ENCODE measurements around the gene CCL18.
"Not testable (repeated sequence)": the region's sequence is repeated elsewhere in the genome, so short reads cannot be mapped to it uniquely, and the experiment has no call there.

Gene CCL18

GRCh38 chr17:36111068-36111490 lies 47.0 kb downstream of the CCL18 start:
- Histone ChIP-seq H3K9ac (no peak overlapping the region), H3K4me2 (no peak overlapping the region), H2AFZ (ENCODE audit: low read depth) (no peak overlapping the region), H4K20me1 (ENCODE audit: insufficient read depth) (no peaks in the 10 kb centered on the region), H3K27ac (no peak overlapping the region), H3K79me2 (ENCODE audit: insufficient read depth, low read depth) (no peaks in the 10 kb centered on the region), H3K27me3 (ENCODE audit: insufficient read depth, low read depth) (no peaks in the 10 kb centered on the region), H3K4me3 (IDR thresholded peaks at IDR 0.05; ENCODE audit: insufficient read depth, low read depth, low read length) (no peak overlapping the region), H3K36me3 (ENCODE audit: insufficient read depth) (no peaks in the 10 kb centered on the region), H3K4me1 (ENCODE audit: low read depth, poor library complexity, severe bottlenecking) (no peaks in the 10 kb centered on the region)
- no peak for TF ChIP-seq CTCF (conservative IDR thresholded peaks at IDR 0.05; ENCODE audit: low read depth, low read length)

GRCh38 chr17:36112572-36112971 lies 48.5 kb downstream of the CCL18 start:
- H2AFZ ChIP-seq (ENCODE audit: low read depth) = no peak overlapping the region
- H3K9ac ChIP-seq = no peak overlapping the region
- no peaks in the 10 kb centered on the region for H3K27me3 ChIP-seq (ENCODE audit: insufficient read depth, low read depth)

GRCh38 chr17:36113131-36113530 lies 49.1 kb downstream of the CCL18 start:
- H3K79me2 ChIP-seq (ENCODE audit: insufficient read depth, low read depth); H2AFZ ChIP-seq (ENCODE audit: low read depth); H3K36me3 ChIP-seq (ENCODE audit: insufficient read depth); H3K4me3 ChIP-seq (IDR thresholded peaks at IDR 0.05; ENCODE audit: insufficient read depth, low read depth, low read length); H4K20me1 ChIP-seq (ENCODE audit: insufficient read depth); H3K9ac ChIP-seq; H3K27ac ChIP-seq; H3K4me2 ChIP-seq; H3K27me3 ChIP-seq (ENCODE audit: insufficient read depth, low read depth): not testable (repeated sequence)
- peaks cover 11% of the 10 kb centered on the region for H3K4me1 ChIP-seq (ENCODE audit: low read depth, poor library complexity, severe bottlenecking)

More at GRCh38 chr17:36112572-36112971, 48.5 kb downstream of the CCL18 start:
- Histone ChIP-seq H3K27ac (no peak overlapping the region), H3K79me2 (ENCODE audit: insufficient read depth, low read depth) (no peaks in the 10 kb centered on the region), H3K36me3 (ENCODE audit: insufficient read depth) (no peaks in the 10 kb centered on the region), H3K4me2 (no peak overlapping the region), H4K20me1 (ENCODE audit: insufficient read depth) (no peaks in the 10 kb centered on the region), H3K4me3 (IDR thresholded peaks at IDR 0.05; ENCODE audit: insufficient read depth, low read depth, low read length) (no peak overlapping the region), H3K4me1 (ENCODE audit: low read depth, poor library complexity, severe bottlenecking) (peaks cover 6% of the 10 kb centered on the region)
- TF ChIP-seq CTCF (conservative IDR thresholded peaks at IDR 0.05; ENCODE audit: low read depth, low read length) = no peak

- not testable (repeated sequence) for H3K9ac ChIP-seq; H3K4me2 ChIP-seq; H4K20me1 ChIP-seq (ENCODE audit: insufficient read depth); H3K36me3 ChIP-seq (ENCODE audit: insufficient read depth); H3K27ac ChIP-seq; H2AFZ ChIP-seq (ENCODE audit: low read depth); H3K79me2 ChIP-seq (ENCODE audit: insufficient read depth, low read depth); H3K4me3 ChIP-seq (IDR thresholded peaks at IDR 0.05; ENCODE audit: insufficient read depth, low read depth, low read length); H3K27me3 ChIP-seq (ENCODE audit: insufficient read depth, low read depth)
- peaks cover 23% of the 10 kb centered on the region for H3K4me1 ChIP-seq (ENCODE audit: low read depth, poor library complexity, severe bottlenecking)
Measured at GRCh38 chr17:36114971-36115648, 51.0 kb downstream of the CCL18 start.

GRCh38 chr17:36115649-36115977 lies 51.5 kb downstream of the CCL18 start:
- H3K36me3 ChIP-seq (ENCODE audit: insufficient read depth); H4K20me1 ChIP-seq (ENCODE audit: insufficient read depth); H3K9ac ChIP-seq; H2AFZ ChIP-seq (ENCODE audit: low read depth); H3K79me2 ChIP-seq (ENCODE audit: insufficient read depth, low read depth); H3K27me3 ChIP-seq (ENCODE audit: insufficient read depth, low read depth); H3K27ac ChIP-seq; H3K4me3 ChIP-seq (IDR thresholded peaks at IDR 0.05; ENCODE audit: insufficient read depth, low read depth, low read length); H3K4me2 ChIP-seq: not testable (repeated sequence)
- peaks cover 23% of the 10 kb centered on the region for H3K4me1 ChIP-seq (ENCODE audit: low read depth, poor library complexity, severe bottlenecking)
